Peyer's patch (tissue), 4 donors: ENCODE results near the gene IGF2BP1.

Source experiments
- CTCF ChIP-seq, 6 experiments: fragments of 450-650 bp in 4 of 6; fragments of 200-600 bp in 2 of 6; sonication (generic) in 1 of 6; IDR thresholded peaks; one replicate each; pipeline ENCODE4 v1.5.1; 2017 to 2019; ENCODE audit warnings: antibody characterized with exemption in 6 of 6, mild to moderate bottlenecking in 3 of 6, moderate library complexity in 1 of 6
- POLR2A ChIP-seq, 2 donors: fragments of 450-650 bp; IDR thresholded peaks; one replicate each; pipeline ENCODE4 v1.5.1; 2017; ENCODE audit warnings: antibody characterized with exemption in 2 of 2, mild to moderate bottlenecking in 2 of 2, moderate library complexity in 2 of 2

- TF ChIP-seq CTCF (IDR thresholded peaks at IDR 0.05) (no peak), POLR2A (IDR thresholded peaks at IDR 0.05) (no peak)
Measured at GRCh38 chr17:49018116-49018612, 21.0 kb downstream of the IGF2BP1 start.
